Measurements from ENCODE around the gene SLC22A23. TPM values are rescaled to one million over a fixed set of nuclear protein-coding genes. Genes with fewer than 3 reads are reported as not detected.

The SLC22A23 gene
- total RNA-seq, 3 donors from 2014 or later = 61.5 to 160 (median 74.7) TPM

GRCh38 chr6:3471286-3471685 lies 14.4 kb upstream of the SLC22A23 start:
- DNase-seq (no peak), ATAC-seq (no peak)
- no peaks in the 10 kb centered on the region for H3K36me3 ChIP-seq (ENCODE audit: low read depth)
- H3K4me1 ChIP-seq (ENCODE audit: low read depth) = no peaks in the 10 kb centered on the region
- no peak overlapping the region for H3K4me3 ChIP-seq
- H3K9me3 ChIP-seq = no peaks in the 10 kb centered on the region
- intact Hi-C loops (cut with DNase I, micrococcal nuclease) = no loop called here
- TF ChIP-seq, protein P1, sequence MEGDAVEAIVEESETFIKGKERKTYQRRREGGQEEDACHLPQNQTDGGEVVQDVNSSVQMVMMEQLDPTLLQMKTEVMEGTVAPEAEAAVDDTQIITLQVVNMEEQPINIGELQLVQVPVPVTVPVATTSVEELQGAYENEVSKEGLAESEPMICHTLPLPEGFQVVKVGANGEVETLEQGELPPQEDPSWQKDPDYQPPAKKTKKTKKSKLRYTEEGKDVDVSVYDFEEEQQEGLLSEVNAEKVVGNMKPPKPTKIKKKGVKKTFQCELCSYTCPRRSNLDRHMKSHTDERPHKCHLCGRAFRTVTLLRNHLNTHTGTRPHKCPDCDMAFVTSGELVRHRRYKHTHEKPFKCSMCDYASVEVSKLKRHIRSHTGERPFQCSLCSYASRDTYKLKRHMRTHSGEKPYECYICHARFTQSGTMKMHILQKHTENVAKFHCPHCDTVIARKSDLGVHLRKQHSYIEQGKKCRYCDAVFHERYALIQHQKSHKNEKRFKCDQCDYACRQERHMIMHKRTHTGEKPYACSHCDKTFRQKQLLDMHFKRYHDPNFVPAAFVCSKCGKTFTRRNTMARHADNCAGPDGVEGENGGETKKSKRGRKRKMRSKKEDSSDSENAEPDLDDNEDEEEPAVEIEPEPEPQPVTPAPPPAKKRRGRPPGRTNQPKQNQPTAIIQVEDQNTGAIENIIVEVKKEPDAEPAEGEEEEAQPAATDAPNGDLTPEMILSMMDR (IDR thresholded peaks at IDR 0.05) = no peak

DNA sequence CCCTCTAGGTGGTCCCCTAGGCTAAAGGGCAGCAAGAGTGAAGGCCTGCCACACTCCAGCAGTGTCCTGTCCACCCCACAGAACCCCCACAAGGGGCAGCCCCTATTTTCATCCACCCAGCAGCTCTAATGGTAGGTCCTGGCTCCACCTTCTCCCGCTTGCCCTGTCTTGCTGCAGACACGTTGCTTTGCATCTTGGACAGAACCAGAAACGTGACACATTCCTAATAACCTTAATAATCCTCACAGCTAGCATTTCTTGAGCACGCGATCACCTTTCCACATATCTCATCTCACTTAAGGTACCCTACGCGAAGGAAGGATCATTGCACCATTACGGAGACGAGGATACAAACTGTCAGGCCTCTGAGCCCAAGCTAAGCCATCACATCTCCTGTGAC lies 11.7 kb upstream of the SLC22A23 start:
- no peak for ATAC-seq
- H3K9me3 ChIP-seq = no peaks in the 10 kb centered on the region
- no peaks in the 10 kb centered on the region for H3K36me3 ChIP-seq (ENCODE audit: low read depth)
- H3K4me1 ChIP-seq (ENCODE audit: low read depth) = no peaks in the 10 kb centered on the region
- intact Hi-C loops (cut with DNase I, micrococcal nuclease) = no loop called here
- TF ChIP-seq, protein P1 (IDR thresholded peaks at IDR 0.05) = no peak
- no peak overlapping the region for H3K4me3 ChIP-seq
- no peak for DNase-seq

DNA sequence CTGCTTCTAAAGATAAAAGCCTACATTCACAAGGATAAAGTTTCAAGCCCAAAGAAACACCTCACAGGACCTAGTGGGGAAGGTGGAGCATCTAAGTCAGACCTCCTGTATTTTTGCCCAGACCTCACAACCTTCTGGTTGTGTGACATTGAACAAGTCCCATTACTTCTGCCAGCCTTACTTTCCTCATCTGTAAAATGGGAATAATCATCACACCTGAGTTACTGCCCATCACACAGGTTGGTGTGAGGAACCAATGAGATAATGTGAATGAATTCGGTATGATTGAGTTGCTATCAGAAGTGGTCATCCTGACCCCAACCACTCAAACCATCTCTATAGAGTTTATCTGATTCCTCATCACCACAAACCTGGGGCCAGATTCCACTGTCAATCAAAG lies 11.1 kb upstream of the SLC22A23 start:
- Histone ChIP-seq H3K9me3 (no peaks in the 10 kb centered on the region), H3K4me3 (no peak overlapping the region), H3K36me3 (ENCODE audit: low read depth) (no peaks in the 10 kb centered on the region), H3K4me1 (ENCODE audit: low read depth) (no peaks in the 10 kb centered on the region)
- intact Hi-C loops (cut with DNase I, micrococcal nuclease) = no loop called here
- DNase-seq = no peak
- no peak for ATAC-seq
- TF ChIP-seq, protein P1 (IDR thresholded peaks at IDR 0.05) = no peak

DNA sequence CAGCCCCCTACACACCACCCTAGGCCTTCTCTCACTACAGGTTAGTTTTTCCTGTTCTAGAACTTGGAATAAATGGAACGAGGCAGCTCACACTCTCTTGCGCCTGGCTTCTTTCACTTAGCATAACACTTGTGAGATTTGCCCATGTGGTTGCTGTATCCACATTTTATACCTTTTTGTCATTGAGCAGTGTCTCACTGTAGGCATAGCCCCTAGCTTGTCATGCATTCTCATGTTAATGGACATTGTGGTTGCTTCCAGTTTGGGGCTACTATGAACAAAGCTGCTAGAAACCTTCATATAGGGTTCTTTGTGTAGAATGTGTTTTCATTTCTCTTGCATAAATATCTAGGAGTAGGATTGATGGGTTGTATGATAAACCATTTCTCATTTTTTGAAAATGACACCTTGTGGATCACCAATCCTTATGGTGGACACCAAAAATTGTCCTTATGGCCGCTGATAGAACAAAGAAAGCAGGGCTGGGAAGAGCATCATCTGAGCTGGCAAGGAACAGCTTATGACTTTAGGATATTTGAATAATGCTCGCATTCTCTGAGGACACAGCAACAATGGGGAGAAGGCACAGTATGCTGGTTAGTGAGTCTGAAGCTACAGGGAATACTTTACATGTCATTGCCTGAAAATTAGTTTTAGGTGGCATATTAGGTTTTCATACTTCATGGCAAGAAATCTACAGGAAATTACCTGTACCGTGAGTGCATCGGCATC lies 9.8 kb upstream of the SLC22A23 start:
- intact Hi-C loops (cut with DNase I, micrococcal nuclease) = no loop called here

DNA sequence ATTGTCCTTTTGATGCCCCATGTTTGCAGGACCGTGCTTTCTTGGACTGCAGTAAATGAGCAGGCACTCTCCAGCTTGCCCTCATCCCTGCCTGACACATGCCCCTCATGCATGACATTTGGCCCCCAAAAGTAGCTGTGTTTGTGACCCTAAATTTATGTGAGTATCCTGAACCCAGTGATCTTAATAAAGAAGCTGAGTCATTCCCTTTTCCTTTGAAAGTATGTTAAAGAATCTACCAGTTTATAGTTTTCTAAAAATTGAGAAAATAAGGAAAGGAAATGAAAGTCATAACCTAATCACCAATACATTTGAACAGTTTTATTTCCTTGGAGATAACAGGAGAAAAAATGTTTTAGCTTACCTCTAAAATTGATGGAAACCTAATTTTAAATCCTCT lies 3.4 kb upstream of the SLC22A23 start:
- Histone ChIP-seq H3K36me3 (ENCODE audit: low read depth) (no peaks in the 10 kb centered on the region), H3K9me3 (no peaks in the 10 kb centered on the region), H3K4me1 (ENCODE audit: low read depth) (no peaks in the 10 kb centered on the region), H3K4me3 (no peak overlapping the region)
- ATAC-seq = no peak
- intact Hi-C loops (cut with DNase I, micrococcal nuclease) = no loop called here
- TF ChIP-seq, protein P1 (IDR thresholded peaks at IDR 0.05) = no peak
- no peak for DNase-seq

More for the DNA sequence above, 9.8 kb upstream of the SLC22A23 start:
- no peaks in the 10 kb centered on the region for H3K4me1 ChIP-seq (ENCODE audit: low read depth)
- DNase-seq = no peak
- H3K36me3 ChIP-seq (ENCODE audit: low read depth) = no peaks in the 10 kb centered on the region
- H3K9me3 ChIP-seq = no peaks in the 10 kb centered on the region
- H3K4me3 ChIP-seq = no peak overlapping the region
- TF ChIP-seq, protein P1 (IDR thresholded peaks at IDR 0.05) = no peak
- no peak for ATAC-seq

All from mucosa of descending colon (tissue), 3 donors.